Vagina (tissue), 2 donors: ENCODE measurements around the gene NDUFV1.

Source experiments
- POLR2A ChIP-seq, 2 donors: fragments of 450-650 bp; IDR thresholded peaks; one replicate each; pipeline ENCODE4 v1.6.1; 2017; ENCODE audit warnings: antibody characterized with exemption in 2 of 2, mild to moderate bottlenecking in 2 of 2, moderate library complexity in 2 of 2
- POLR2AphosphoS5 ChIP-seq, 2 donors: sonication (generic); formaldehyde crosslinking; IDR thresholded peaks; one replicate each; pipeline ENCODE4 v1.9.0; 2017; ENCODE audit warnings: antibody characterized with exemption in 2 of 2, mild to moderate bottlenecking in 2 of 2, low read depth in 1 of 2; ENCODE audit not compliant: insufficient read depth in 1 of 2
- TF ChIP-seq, protein P1 (sequence below), 3 experiments: fragments of 450-650 bp in 2 of 3; fragments of 200-600 bp in 1 of 3; sonication (generic) in 1 of 3; IDR thresholded peaks; one replicate each; pipeline ENCODE4 v1.5.1; 2017 to 2019; ENCODE audit warnings: antibody characterized with exemption in 3 of 3, mild to moderate bottlenecking in 2 of 3, moderate library complexity in 2 of 3

DNA sequence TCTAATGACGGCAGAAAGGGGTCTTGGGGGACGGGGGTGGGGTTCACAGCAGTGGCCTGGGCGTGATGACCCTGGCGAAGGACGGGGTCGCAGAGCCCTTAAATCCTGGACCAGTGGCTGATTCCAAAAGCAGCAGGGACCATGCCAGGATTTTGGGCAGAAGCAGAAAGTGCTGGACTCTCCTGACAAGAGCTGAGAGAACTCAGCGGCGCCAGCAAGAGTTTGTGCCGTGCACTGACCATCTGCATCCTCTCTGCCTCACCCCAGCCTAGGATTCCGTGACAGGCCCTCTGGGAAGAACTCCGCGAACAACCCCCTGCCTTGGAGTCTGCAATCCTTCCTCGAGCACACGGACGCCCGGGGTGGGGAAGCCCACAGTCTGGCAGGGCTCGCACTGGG, 644 bp upstream of the NDUFV1 start:
- TF ChIP-seq POLR2A (IDR thresholded peaks at IDR 0.05): no peak
- TF ChIP-seq, protein P1, sequence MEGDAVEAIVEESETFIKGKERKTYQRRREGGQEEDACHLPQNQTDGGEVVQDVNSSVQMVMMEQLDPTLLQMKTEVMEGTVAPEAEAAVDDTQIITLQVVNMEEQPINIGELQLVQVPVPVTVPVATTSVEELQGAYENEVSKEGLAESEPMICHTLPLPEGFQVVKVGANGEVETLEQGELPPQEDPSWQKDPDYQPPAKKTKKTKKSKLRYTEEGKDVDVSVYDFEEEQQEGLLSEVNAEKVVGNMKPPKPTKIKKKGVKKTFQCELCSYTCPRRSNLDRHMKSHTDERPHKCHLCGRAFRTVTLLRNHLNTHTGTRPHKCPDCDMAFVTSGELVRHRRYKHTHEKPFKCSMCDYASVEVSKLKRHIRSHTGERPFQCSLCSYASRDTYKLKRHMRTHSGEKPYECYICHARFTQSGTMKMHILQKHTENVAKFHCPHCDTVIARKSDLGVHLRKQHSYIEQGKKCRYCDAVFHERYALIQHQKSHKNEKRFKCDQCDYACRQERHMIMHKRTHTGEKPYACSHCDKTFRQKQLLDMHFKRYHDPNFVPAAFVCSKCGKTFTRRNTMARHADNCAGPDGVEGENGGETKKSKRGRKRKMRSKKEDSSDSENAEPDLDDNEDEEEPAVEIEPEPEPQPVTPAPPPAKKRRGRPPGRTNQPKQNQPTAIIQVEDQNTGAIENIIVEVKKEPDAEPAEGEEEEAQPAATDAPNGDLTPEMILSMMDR (IDR thresholded peaks at IDR 0.05): no peak
- no peak for TF ChIP-seq POLR2AphosphoS5 (IDR thresholded peaks at IDR 0.05; ENCODE audit: insufficient read depth in 1 of 2, low read depth in 1 of 2)
